ENCODE measurements around the gene THOC7.

DNA sequence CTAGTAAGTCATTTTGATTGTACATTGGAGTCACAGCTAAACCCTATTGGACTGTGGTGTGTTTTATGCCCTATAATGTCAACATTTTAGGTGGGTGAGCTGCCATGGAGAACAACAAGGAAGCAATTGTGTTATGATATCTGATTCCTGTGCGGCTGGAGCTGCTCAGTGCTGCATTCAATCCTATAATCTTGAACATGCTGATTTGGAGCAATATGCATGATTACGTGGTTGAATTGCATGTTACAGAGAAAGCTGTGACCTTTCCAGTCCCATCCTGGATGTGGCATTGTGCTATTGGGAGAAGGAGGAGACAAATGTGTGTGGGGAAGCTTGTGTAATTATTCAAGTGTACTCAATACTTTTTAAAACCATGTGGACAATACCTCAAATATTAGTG, 64.7 kb downstream of the THOC7 start:
- no peak for TF ChIP-seq SP1 (IDR thresholded peaks at IDR 0.05; ENCODE audit: low read depth)
- TF ChIP-seq, protein P1, sequence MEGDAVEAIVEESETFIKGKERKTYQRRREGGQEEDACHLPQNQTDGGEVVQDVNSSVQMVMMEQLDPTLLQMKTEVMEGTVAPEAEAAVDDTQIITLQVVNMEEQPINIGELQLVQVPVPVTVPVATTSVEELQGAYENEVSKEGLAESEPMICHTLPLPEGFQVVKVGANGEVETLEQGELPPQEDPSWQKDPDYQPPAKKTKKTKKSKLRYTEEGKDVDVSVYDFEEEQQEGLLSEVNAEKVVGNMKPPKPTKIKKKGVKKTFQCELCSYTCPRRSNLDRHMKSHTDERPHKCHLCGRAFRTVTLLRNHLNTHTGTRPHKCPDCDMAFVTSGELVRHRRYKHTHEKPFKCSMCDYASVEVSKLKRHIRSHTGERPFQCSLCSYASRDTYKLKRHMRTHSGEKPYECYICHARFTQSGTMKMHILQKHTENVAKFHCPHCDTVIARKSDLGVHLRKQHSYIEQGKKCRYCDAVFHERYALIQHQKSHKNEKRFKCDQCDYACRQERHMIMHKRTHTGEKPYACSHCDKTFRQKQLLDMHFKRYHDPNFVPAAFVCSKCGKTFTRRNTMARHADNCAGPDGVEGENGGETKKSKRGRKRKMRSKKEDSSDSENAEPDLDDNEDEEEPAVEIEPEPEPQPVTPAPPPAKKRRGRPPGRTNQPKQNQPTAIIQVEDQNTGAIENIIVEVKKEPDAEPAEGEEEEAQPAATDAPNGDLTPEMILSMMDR (IDR thresholded peaks at IDR 0.05 in 2 of 3, conservative IDR thresholded peaks at IDR 0.05 in 1 of 3; ENCODE audit: borderline replicate concordance in 1 of 3, insufficient read depth in 1 of 3, low read depth in 2 of 3, low read length in 2 of 3) = no peak
- TF ChIP-seq POLR2A (IDR thresholded peaks at IDR 0.05; ENCODE audit: borderline replicate concordance, extremely low read depth, insufficient read depth, insufficient read length) = no peak
- no peak for TF ChIP-seq ZNF274 (IDR thresholded peaks at IDR 0.05; ENCODE audit: low read depth, low read length)
- no peak for TF ChIP-seq POLR2AphosphoS5 (IDR thresholded peaks at IDR 0.05; ENCODE audit: low read depth, low read length)

Measured in HCT116 (cell line).